Endothelial cell of umbilical vein (primary cell): ENCODE results near the gene TEAD4. TPM values are rescaled to one million over a fixed set of nuclear protein-coding genes. Genes with fewer than 3 reads are reported as not detected.

Source experiments
- BruUV-seq: library from RNA; stranded (reverse); fragments of 400-500 nt; replicated peaks from 2 replicates; lab custom pipeline; 2021; lab: Mats Ljungman, UMichigan
- CTCF ChIA-PET: fragments of 300-600, 350-600 bp; sonication (Branson Sonifier 250); formaldehyde crosslinking; loops from one replicate; lab custom pipeline; 2021; ENCODE audit warnings: antibody characterized with exemption, inconsistent platforms; lab: Charles Lee
- POLR2A ChIA-PET: fragments of 300-600, 350-600 bp; sonication (Branson Sonifier 250); formaldehyde crosslinking; loops from one replicate; lab custom pipeline; 2021; ENCODE audit warnings: antibody characterized with exemption, inconsistent platforms; lab: Charles Lee
- DNase-seq: peaks from one replicate; pipeline ENCODE4 v3.0.0-alpha.2; 2011; ENCODE audit warnings: low read depth, low spot score
- FAIRE-seq: peaks from 2 replicates; lab custom pipeline; 2011; peaks lifted over from hg19 to GRCh38; lab: Jason Lieb, UNC
- H2AFZ ChIP-seq: 2 replicates; pipeline ENCODE4 v1.6.0; 2012; ENCODE audit warnings: low read depth, low read length, control low read depth, inconsistent platforms
- H3K27ac ChIP-seq: 2 replicates; pipeline ENCODE4 v1.5.1; 2011; ENCODE audit warnings: low read depth, mild to moderate bottlenecking, control low read depth, low read length, moderate library complexity; ENCODE audit not compliant: insufficient read depth
- H3K27me3 ChIP-seq, 2 experiments: 2 replicates each; pipeline versions ENCODE4 v1.6.0 to v1.6.1; 2011; ENCODE audit warnings: low read length in 2 of 2, mixed read lengths in 1 of 2; ENCODE audit not compliant: control insufficient read depth in 2 of 2, insufficient read depth in 2 of 2
- H3K36me3 ChIP-seq, 2 experiments: 2 replicates in 1 of 2; 3 replicates in 1 of 2; pipeline ENCODE4 v1.5.1; 2011; ENCODE audit warnings: low read length in 2 of 2, mild to moderate bottlenecking in 1 of 2, moderate library complexity in 1 of 2; ENCODE audit not compliant: control insufficient read depth in 2 of 2, insufficient read depth in 2 of 2; ENCODE audit errors: extremely low read depth in 1 of 2
- H3K4me1 ChIP-seq: 3 replicates; pipeline ENCODE4 v1.5.1; 2011; ENCODE audit warnings: mild to moderate bottlenecking, low read length; ENCODE audit not compliant: control insufficient read depth, insufficient read depth; ENCODE audit errors: extremely low read depth
- H3K4me2 ChIP-seq: 2 replicates; pipeline ENCODE4 v1.6.1; 2011; ENCODE audit warnings: low read length, control low read depth, mixed read lengths; ENCODE audit not compliant: insufficient read depth
- H3K4me3 ChIP-seq, 3 experiments: fragments of 200-600 bp in 1 of 3; sonication (generic), shearing (Covaris generic) in 1 of 3; replicated peaks in 1 of 3; 2 replicates each; pipeline ENCODE4 v1.5.1; 2011 to 2016; ENCODE audit warnings: control low read depth in 3 of 3, low read length in 3 of 3, mild to moderate bottlenecking in 2 of 3, inconsistent platforms in 1 of 3, low read depth in 1 of 3, moderate library complexity in 1 of 3; ENCODE audit not compliant: insufficient read depth in 1 of 3
- H3K79me2 ChIP-seq: 2 replicates; pipeline ENCODE4 v1.6.0; 2012; ENCODE audit warnings: low read length, inconsistent platforms; ENCODE audit not compliant: control insufficient read depth, insufficient read depth
- H3K9ac ChIP-seq: replicated peaks from 2 replicates; pipeline ENCODE3; 2011; ENCODE audit warnings: low read length, control low read depth; ENCODE audit not compliant: insufficient read depth; ENCODE audit errors: extremely low read depth
- H3K9me1 ChIP-seq: replicated peaks from 3 replicates; pipeline ENCODE4 v1.6.0; 2011; ENCODE audit warnings: mild to moderate bottlenecking, low read length; ENCODE audit not compliant: control insufficient read depth, insufficient read depth; ENCODE audit errors: extremely low read depth
- H3K9me3 ChIP-seq: replicated peaks from 2 replicates; pipeline ENCODE4 v1.5.1; 2012; ENCODE audit warnings: low read length, inconsistent platforms; ENCODE audit not compliant: control insufficient read depth, insufficient read depth
- H4K20me1 ChIP-seq: replicated peaks from 2 replicates; pipeline ENCODE3; 2011; ENCODE audit warnings: mild to moderate bottlenecking, low read length; ENCODE audit not compliant: control insufficient read depth, insufficient read depth; ENCODE audit errors: extremely low read depth
- CTCF ChIP-seq, 2 donors: IDR thresholded peaks; 1 replicate in 1 of 2; 2 replicates in 1 of 2; pipeline ENCODE4 v1.5.1; 2011; ENCODE audit warnings: low read length in 2 of 2, mild to moderate bottlenecking in 2 of 2, moderate library complexity in 2 of 2, control low read depth in 1 of 2, inconsistent platforms in 1 of 2, low read depth in 1 of 2; ENCODE audit not compliant: insufficient read depth in 1 of 2; ENCODE audit errors: extremely low read depth in 1 of 2
- EZH2 ChIP-seq: IDR thresholded peaks from 2 replicates; pipeline ENCODE4 v1.6.1; 2012; ENCODE audit warnings: borderline replicate concordance, low read depth, mild to moderate bottlenecking, moderate library complexity, low read length, inconsistent platforms; ENCODE audit not compliant: severe bottlenecking
- FOS ChIP-seq: IDR thresholded peaks from 2 replicates; pipeline ENCODE4 v1.6.1; 2011; ENCODE audit warnings: mild to moderate bottlenecking, low read length, moderate library complexity, borderline replicate concordance; ENCODE audit not compliant: insufficient read depth
- GATA2 ChIP-seq: IDR thresholded peaks from 2 replicates; pipeline ENCODE4 v1.7.0; 2011; ENCODE audit warnings: low read depth, mild to moderate bottlenecking, moderate library complexity, mixed read lengths, low read length; ENCODE audit not compliant: insufficient read length, insufficient read depth
- JUN ChIP-seq: IDR thresholded peaks from 2 replicates; pipeline ENCODE4 v1.6.1; 2011; ENCODE audit warnings: borderline replicate concordance, low read depth; ENCODE audit not compliant: insufficient read length, insufficient read depth
- MYC ChIP-seq: IDR thresholded peaks from one replicate; pipeline ENCODE4 v1.6.1; 2011; ENCODE audit warnings: mild to moderate bottlenecking, low read depth, low read length
- POLR2A ChIP-seq: IDR thresholded peaks from 2 replicates; pipeline ENCODE4 v1.6.1; 2012; ENCODE audit warnings: low read depth, mild to moderate bottlenecking, control low read depth, low read length
- POLR2AphosphoS5 ChIP-seq: IDR thresholded peaks from 2 replicates; pipeline ENCODE4 v1.6.1; 2012; ENCODE audit warnings: low read depth, mild to moderate bottlenecking, control low read depth, low read length, moderate library complexity; ENCODE audit not compliant: insufficient read depth
- dilution Hi-C: fragments of 300-500 bp; cut with MboI; formaldehyde crosslinking; loops from one replicate; pipeline ENCODE4 v1.15.0; 2019; ENCODE audit warnings: low sequenced_read_pairs; ENCODE audit not compliant: extremely low pct_ligation_motif_present
- intact Hi-C: fragments of 100-400 bp; cut with micrococcal nuclease; formaldehyde crosslinking; loops from one replicate; pipeline ENCODE4 v1.10.0; 2022
- polyA plus RNA-seq, 4 experiments: library from polyadenylated mRNA; depleted of rRNA in 3 of 4; stranded (reverse) in 3 of 4; unstranded in 1 of 4; fragments of >200 nt; gene quantifications; 2 replicates each; pipeline versions ENCODE4 v1.2.1 to v1.2.3, GENCODE V29; 2011 to 2012; ENCODE audit warnings: missing spikeins in 1 of 4
- total RNA-seq: library from RNA; stranded (reverse); gene quantifications from 2 replicates; pipeline ENCODE4 v1.2.3, GENCODE V29; 2021
- TF ChIP-seq, protein P1 (sequence below): IDR thresholded peaks from 2 replicates; pipeline ENCODE4 v1.6.1; 2011; ENCODE audit not compliant: insufficient read depth, insufficient read length

TEAD4 gene
- total and polyA plus RNA-seq, 2 donors (not counting 3 experiments of a cell fraction or from before 2014, with no cell fraction given), result 34.4 to 46.0 TPM

- FAIRE-seq, result no peak
- POLR2A ChIA-PET, result no interaction called here
Observed at GRCh38 chr12:3086729-3087323, 127.6 kb downstream of the TEAD4 start.

More at GRCh38 chr12:3086729-3087323, 127.6 kb downstream of the TEAD4 start:
- Histone ChIP-seq H4K20me1 (no peaks in the 10 kb centered on the region), H3K4me1 (peaks cover 15% of the 10 kb centered on the region), H3K4me2 (no peak overlapping the region), H3K27ac (no peak overlapping the region), H3K9me1 (no peaks in the 10 kb centered on the region), H2AFZ (no peak overlapping the region), H3K79me2 (no peaks in the 10 kb centered on the region), H3K27me3 (no peaks in the 10 kb centered on the region), H3K9ac (no peak overlapping the region), H3K4me3 (no peak overlapping the region), H3K36me3 (peaks cover 0 to 5% of the 10 kb centered on the region in 2 experiments), H3K9me3 (no peaks in the 10 kb centered on the region)
- no peak for TF ChIP-seq GATA2
- no peak for TF ChIP-seq POLR2A
- TF ChIP-seq MYC, result no peak
- TF ChIP-seq, protein P1, sequence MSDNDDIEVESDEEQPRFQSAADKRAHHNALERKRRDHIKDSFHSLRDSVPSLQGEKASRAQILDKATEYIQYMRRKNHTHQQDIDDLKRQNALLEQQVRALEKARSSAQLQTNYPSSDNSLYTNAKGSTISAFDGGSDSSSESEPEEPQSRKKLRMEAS, result no peak
- no peak for TF ChIP-seq JUN
- TF ChIP-seq EZH2, result no peak
- TF ChIP-seq CTCF (IDR thresholded peaks at IDR 0.05; ENCODE audit: extremely low read depth in 1 of 2, insufficient read depth in 1 of 2, low read depth in 1 of 2, low read length in 2 of 2), result no peak
- no peak for TF ChIP-seq FOS
- no peak for TF ChIP-seq POLR2AphosphoS5
- BruUV-seq, result no TSS peak
- dilution Hi-C loops, result no loop called here
- intact Hi-C loops, result no loop called here
- DNase-seq, result no peak
- CTCF ChIA-PET, result interaction anchor here (1.0 to 2.9 kb wide), 4 partner anchors 8 to 36 kb away, joined by 3 to 9 read pairs (median 3); no protein-coding TSS in a partner anchor
